ENCODE results near the gene PTPRH. TPM values are rescaled to one million over a fixed set of nuclear protein-coding genes. Genes with fewer than 3 reads are reported as not detected.
A peak's percentile ranks its signal among the peaks of the same experiment; 100 is the strongest.

PTPRH gene
- total and polyA plus RNA-seq, 8 donors, result 0.10 to 0.63 (median 0.23) TPM

- no peak for TF ChIP-seq CTCF (IDR thresholded peaks at IDR 0.05)
- DNase-seq (peak in 1 of 4 donors; percentile 47), ATAC-seq (no peak)
- Histone ChIP-seq H3K27ac (no peak overlapping the region), H3K36me3 (no peaks in the 10 kb centered on the region), H3K4me3 (no peak overlapping the region), H3K27me3 (peaks cover 33 to 67% of the 10 kb centered on the region in 2 donors), H3K9me3 (peaks cover 0 to 3% of the 10 kb centered on the region in 2 donors), H3K4me1 (peaks cover 0 to 9% of the 10 kb centered on the region in 2 donors)
- intact Hi-C loops (cut with DNase I), result no loop called here
Observed at GRCh38 chr19:55153652-55154264, 55.5 kb downstream of the PTPRH start.

DNA sequence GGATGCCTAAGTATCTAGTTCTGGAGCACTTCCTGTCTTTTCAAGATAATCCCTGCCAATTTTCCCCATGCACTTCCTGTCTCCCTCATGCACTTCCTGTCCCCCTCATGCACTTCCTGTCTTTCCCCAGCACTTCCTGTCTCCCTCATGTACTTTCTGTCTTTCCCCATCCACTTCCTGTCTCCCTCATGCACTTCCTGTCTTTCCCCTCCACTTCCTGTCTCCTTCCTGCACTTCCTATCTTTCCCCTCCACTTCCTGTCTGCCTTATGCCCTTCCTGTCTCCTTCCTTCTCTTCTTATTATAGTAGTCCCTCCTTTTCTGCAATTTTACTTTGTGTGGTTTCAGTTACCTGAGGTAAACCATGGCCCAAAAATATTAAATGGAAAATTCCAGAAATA lies 57.3 kb downstream of the PTPRH start:
- Histone ChIP-seq H3K4me1 (peaks cover 0 to 9% of the 10 kb centered on the region in 2 donors), H3K4me3 (no peak overlapping the region), H3K27ac (peak overlapping the region in 1 of 2 donors; percentile 57), H3K27me3 (peaks cover 34 to 64% of the 10 kb centered on the region in 2 donors), H3K36me3 (no peaks in the 10 kb centered on the region), H3K9me3 (peaks cover 0 to 3% of the 10 kb centered on the region in 2 donors)
- DNase-seq, result no peak
- ATAC-seq, result no peak
- intact Hi-C loops (cut with DNase I), result no loop called here
- TF ChIP-seq CTCF (IDR thresholded peaks at IDR 0.05), result no peak

DNA sequence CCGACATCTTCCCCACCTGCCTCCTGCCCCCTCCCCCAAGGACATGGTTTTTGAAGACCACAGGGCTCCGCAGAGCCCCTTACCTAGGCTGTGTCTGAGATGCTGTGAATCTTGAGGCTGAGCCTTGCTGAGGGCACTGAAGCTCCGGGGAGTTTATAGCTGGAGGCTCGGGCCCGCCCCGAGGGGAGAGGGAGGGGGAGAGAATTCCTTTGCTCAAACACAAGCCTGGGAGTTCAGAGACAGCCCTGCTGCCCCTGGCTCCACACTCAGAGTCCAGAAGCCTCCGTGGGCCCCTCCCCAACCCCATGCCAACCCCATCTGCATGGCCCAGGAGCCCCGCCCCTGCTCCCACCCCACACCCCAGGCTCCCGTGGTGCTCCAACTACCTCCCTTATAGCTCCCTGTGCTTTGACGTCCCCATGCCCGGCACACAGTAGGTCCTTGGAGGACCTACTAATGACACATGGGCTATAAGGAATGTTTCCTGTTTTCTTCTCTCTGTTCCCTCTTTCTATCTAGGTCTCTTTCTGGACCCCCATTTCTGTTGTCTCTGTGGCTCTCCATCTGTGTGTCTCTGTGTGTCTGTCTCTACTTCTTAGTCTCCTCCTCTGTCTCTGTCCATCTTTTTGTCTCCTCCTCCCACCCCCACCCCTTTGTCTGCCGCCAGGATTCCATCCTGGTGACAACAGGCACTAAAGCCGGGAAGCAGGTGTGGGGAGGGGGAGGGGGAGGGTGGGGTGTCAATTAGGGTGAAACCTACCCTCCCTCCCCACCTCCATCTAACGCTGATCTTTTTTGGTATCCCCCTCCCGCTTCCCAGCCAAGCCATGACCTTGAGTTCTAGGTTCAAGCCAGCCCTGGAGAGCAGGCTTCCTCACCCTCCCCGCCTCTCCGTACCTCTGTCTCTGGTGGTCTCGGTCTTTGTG lies 60.0 kb downstream of the PTPRH start, which contains the start of gene TNNT1:
TSS of gene TNNT1 (minus strand) at position 129 of the 926 bp plus-strand sequence. CDS start 2,049 bp downstream, outside the sequence.
- H3K27me3 ChIP-seq, result peaks cover 36 to 73% of the 10 kb centered on the region in 2 donors
- H3K9me3 ChIP-seq, result peaks cover 0 to 3% of the 10 kb centered on the region in 2 donors
- ATAC-seq (no peak), DNase-seq (no peak)
- H3K27ac ChIP-seq, result no peak within 1 kb of the TSS
- intact Hi-C loops (cut with DNase I), result no loop called here
- TF ChIP-seq CTCF (IDR thresholded peaks at IDR 0.05), result no peak
- no peak within 1 kb of the TSS for H3K4me3 ChIP-seq
- no peaks in the 10 kb centered on the region for H3K36me3 ChIP-seq
- H3K4me1 ChIP-seq, result peaks cover 0 to 16% of the 10 kb centered on the region in 2 donors

DNA sequence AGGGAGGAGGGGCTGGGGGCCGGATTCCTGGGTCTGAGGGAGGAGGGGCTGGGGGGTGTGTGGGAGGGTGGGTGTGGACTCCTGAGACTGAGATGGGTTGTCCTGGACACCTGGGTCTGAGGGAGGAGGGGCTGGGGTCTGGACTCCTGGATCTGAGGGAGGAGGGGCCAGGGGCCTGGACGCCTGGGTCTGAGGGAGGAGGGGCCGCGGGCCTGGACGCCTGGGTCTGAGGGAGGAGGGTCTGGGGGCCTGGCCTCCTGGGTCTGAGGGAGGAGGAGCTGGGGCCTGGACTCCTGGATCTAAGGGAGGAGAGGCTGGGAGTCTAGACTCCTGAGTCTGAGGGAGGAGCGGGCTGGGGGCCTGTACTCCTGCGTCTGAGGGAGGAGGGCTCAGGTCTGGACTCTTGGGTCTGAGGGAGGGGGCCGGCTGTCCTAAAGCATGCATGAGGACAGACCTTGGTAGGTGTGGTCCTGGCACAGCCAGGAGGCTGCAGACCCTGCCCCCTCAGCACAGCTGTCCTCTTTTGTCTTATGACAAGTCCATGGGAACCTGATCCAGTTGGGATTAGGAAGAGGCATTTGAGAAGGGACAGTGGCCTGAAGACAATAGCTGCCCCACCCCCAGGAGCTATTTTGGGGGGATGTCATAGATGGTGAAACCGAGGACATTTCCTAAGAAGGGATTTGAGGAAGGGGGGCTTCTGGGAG lies 61.6 kb downstream of the PTPRH start:
- no peak for TF ChIP-seq CTCF (IDR thresholded peaks at IDR 0.05)
- H3K4me1 ChIP-seq, result peaks cover 0 to 16% of the 10 kb centered on the region in 2 donors
- intact Hi-C loops (cut with DNase I), result no loop called here
- H3K9me3 ChIP-seq, result peaks cover 0 to 3% of the 10 kb centered on the region in 2 donors
- no peak overlapping the region for H3K4me3 ChIP-seq
- DNase-seq, result no peak
- H3K36me3 ChIP-seq, result no peaks in the 10 kb centered on the region
- ATAC-seq, result no peak
- no peak overlapping the region for H3K27ac ChIP-seq
- peaks cover 50 to 74% of the 10 kb centered on the region in 2 donors for H3K27me3 ChIP-seq
